HL-60 (cell line): ENCODE results near the gene SLC25A29.
"Not testable (repeated sequence)": the region's sequence is repeated elsewhere in the genome, so short reads cannot be mapped to it uniquely, and the experiment has no call there.

Experiments used
- DNase-seq, 2 experiments: peaks; one replicate each; pipeline ENCODE4 v3.0.0-alpha.2; 2010 to 2020; ENCODE audit warnings: low read depth in 1 of 2, low spot score in 1 of 2
- H3K27ac ChIP-seq: fragments of 250-450 bp; sonication (Bioruptor Pico); replicated peaks from 2 replicates; pipeline ENCODE4 v1.5.1; 2020; ENCODE audit warnings: mild to moderate bottlenecking, moderate library complexity
- H3K27me3 ChIP-seq: fragments of 250-450 bp; sonication (Bioruptor Pico); 2 replicates; pipeline ENCODE4 v1.5.1; 2021; ENCODE audit warnings: mild to moderate bottlenecking, moderate library complexity; ENCODE audit not compliant: insufficient read depth, poor library complexity, severe bottlenecking
- H3K4me3 ChIP-seq: replicated peaks from 2 replicates; pipeline ENCODE4 v1.5.1; 2011; ENCODE audit warnings: mild to moderate bottlenecking, control low read depth, low read length; ENCODE audit not compliant: insufficient read depth
- GABPA ChIP-seq: IDR thresholded peaks from 2 replicates; pipeline ENCODE4 v1.6.1; 2012; ENCODE audit warnings: low read depth
- POLR2AphosphoS5 ChIP-seq: IDR thresholded peaks from 2 replicates; pipeline ENCODE4 v1.6.1; 2012; ENCODE audit warnings: low read depth
- SPI1 ChIP-seq: IDR thresholded peaks from 2 replicates; pipeline ENCODE4 v1.6.1; 2012; ENCODE audit warnings: low read depth, mild to moderate bottlenecking, borderline replicate concordance
- TF ChIP-seq, protein P1 (sequence below): IDR thresholded peaks from one replicate; pipeline ENCODE4 v1.5.1; 2011; ENCODE audit warnings: low read length, control low read depth, inconsistent platforms; ENCODE audit not compliant: insufficient read depth
- TF ChIP-seq, protein P2 (sequence below): IDR thresholded peaks from 2 replicates; pipeline ENCODE4 v1.6.1; 2012; ENCODE audit warnings: low read depth; ENCODE audit not compliant: insufficient replicate concordance

The SLC25A29 gene

DNA sequence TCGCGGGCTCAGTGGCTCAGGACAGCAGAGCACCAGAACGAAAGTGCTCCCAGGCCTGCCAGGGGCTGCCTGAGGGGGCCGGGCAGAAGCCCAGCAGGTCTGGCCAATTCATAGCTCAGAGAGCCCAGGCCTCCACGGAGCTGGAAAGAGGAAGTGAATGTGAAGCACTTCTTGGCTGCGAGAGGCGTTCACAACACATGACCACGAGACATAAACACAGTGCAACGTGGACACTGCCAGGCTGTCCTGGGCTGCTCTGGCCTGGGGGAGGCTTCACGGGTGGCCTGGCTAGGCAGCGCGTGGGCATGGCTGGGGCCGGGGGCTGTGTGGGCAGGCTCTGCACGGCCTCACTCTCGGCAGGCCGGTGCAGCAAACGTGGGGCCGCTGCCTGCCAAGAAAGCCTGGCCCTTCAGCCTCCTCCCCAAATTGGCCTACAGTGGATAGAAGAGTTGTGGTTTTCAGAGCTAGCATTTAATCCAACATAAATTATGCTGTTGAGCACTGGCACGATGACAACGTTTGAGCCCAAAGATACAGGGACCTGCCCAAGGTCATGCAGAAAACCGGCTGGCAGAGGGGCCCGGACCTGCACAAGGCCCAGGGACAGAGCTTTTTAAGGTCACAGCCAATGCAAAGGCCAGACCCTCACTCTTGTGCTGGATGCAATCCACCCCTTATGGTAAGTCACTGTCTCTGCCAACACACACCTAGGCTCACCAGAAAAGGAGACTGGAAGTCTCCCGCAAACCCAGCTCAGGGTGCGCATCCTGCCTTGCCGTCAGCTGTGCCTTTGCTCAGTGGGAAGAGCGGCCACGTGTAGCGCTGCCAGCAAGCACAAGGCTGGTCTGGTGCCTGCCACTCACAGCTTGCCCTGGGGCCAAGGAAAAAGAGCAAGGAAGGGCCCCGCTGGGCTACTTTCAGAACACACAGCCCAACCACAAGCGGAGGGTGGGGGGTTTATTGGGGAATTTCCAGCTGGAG lies 8.6 kb downstream of the SLC25A29 start:
- TF ChIP-seq POLR2AphosphoS5 (peak; percentile 36; the same call in 1 of the 2 replicates), GABPA (no peak), SPI1 (peak; percentile 100)
- TF ChIP-seq, protein P1, sequence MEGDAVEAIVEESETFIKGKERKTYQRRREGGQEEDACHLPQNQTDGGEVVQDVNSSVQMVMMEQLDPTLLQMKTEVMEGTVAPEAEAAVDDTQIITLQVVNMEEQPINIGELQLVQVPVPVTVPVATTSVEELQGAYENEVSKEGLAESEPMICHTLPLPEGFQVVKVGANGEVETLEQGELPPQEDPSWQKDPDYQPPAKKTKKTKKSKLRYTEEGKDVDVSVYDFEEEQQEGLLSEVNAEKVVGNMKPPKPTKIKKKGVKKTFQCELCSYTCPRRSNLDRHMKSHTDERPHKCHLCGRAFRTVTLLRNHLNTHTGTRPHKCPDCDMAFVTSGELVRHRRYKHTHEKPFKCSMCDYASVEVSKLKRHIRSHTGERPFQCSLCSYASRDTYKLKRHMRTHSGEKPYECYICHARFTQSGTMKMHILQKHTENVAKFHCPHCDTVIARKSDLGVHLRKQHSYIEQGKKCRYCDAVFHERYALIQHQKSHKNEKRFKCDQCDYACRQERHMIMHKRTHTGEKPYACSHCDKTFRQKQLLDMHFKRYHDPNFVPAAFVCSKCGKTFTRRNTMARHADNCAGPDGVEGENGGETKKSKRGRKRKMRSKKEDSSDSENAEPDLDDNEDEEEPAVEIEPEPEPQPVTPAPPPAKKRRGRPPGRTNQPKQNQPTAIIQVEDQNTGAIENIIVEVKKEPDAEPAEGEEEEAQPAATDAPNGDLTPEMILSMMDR: no peak
- TF ChIP-seq, protein P2, sequence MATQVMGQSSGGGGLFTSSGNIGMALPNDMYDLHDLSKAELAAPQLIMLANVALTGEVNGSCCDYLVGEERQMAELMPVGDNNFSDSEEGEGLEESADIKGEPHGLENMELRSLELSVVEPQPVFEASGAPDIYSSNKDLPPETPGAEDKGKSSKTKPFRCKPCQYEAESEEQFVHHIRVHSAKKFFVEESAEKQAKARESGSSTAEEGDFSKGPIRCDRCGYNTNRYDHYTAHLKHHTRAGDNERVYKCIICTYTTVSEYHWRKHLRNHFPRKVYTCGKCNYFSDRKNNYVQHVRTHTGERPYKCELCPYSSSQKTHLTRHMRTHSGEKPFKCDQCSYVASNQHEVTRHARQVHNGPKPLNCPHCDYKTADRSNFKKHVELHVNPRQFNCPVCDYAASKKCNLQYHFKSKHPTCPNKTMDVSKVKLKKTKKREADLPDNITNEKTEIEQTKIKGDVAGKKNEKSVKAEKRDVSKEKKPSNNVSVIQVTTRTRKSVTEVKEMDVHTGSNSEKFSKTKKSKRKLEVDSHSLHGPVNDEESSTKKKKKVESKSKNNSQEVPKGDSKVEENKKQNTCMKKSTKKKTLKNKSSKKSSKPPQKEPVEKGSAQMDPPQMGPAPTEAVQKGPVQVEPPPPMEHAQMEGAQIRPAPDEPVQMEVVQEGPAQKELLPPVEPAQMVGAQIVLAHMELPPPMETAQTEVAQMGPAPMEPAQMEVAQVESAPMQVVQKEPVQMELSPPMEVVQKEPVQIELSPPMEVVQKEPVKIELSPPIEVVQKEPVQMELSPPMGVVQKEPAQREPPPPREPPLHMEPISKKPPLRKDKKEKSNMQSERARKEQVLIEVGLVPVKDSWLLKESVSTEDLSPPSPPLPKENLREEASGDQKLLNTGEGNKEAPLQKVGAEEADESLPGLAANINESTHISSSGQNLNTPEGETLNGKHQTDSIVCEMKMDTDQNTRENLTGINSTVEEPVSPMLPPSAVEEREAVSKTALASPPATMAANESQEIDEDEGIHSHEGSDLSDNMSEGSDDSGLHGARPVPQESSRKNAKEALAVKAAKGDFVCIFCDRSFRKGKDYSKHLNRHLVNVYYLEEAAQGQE: no peak
- Histone ChIP-seq H3K4me3 (no peak overlapping the region), H3K27ac (peak overlapping the region; percentile 61), H3K27me3 (no peaks in the 10 kb centered on the region)
- peak; percentile 67 to 89 for DNase-seq

DNA sequence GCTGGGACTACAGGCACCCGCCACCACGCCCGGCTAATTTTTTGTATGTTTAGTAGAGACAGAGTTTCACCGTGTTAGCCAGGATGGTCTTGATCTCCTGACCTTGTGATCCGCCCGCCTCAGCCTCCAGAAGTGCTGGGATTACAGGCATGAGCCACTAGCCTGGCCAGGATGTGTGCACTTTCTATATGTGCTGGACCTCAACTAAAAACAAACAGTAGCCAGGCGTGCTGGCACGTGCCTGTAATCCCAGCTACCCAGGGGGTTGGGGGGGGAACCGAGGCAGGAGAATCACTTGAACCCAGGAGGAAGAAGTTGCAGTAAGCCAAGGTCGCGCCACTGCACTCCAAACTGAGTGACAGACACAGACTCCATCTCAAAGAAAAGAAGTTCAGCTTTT lies 9.5 kb downstream of the SLC25A29 start:
- H3K27me3 ChIP-seq, DNase-seq, H3K4me3 ChIP-seq: not testable (repeated sequence)
- H3K27ac ChIP-seq: peak overlapping the region; percentile 61

DNA sequence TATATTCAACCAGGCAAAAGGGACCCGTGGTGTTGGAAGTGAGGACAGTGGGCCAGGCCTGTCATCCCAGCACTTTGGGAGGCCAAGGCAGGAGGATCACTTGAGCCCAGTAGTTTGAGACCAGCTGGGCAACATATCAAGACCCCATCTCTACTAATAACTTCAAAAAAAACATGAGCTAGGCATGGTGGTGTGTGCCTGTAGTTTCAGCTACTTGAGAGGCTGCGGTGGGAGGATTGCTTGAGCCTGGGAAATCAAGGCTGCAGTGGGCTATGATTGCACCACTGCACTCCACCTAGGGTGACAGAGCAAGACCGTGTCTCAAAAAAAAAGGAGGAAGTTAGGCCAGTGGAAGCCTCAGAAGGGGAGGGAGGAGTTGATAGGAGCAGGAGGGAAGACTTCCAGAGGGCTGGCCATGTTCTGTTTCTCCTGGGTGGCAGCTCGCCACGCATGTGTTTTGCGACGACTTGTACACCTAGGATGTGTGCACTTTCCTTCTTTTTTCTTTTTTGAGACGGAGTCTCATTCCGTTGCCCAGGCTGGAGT lies 10.1 kb downstream of the SLC25A29 start:
- Histone ChIP-seq H3K27me3 (no peaks in the 10 kb centered on the region), H3K4me3 (no peak overlapping the region), H3K27ac (peak overlapping the region; percentile 61)
- DNase-seq: peak; percentile 62 to 85
- peak; percentile 41 for TF ChIP-seq POLR2AphosphoS5
- TF ChIP-seq, protein P2: no peak
- TF ChIP-seq SPI1: peak; percentile 44; the same call in 1 of the 2 replicates

DNA sequence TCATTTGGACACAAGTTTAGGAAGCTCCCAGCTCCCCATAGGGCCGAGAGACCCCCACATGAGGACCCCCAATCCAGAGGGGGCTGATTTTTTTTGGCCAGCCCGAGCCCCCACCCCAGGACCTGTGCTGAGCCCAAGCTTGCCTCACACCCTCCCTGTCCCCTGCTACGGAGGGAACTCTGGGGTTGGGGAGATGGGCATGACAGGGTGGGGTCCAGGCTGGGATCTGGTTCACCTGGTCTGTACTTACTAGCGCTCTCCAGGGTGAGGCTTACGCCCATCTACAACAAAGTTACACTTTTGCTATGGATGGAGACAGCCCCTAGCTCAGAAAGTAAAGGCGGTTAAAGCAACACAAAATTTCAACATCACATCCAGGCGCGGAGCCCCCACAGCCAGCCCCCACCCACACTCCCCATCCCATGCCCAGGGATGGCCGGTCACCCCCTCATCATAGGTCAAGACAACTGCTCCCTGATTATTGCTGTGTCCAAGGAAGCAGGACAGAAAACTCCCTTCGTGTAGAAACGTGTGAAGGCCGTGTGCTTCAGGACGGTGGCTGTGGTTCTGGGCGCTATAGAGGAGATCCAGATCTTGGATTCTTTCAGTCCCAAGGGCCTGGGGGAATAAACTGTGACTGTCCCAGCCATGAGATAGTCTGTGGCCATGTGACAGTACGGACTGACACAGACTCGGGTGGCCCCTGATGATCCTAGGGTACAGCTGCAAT lies 10.7 kb downstream of the SLC25A29 start:
- TF ChIP-seq POLR2AphosphoS5: no peak
- no peak for TF ChIP-seq SPI1
- TF ChIP-seq, protein P2: no peak
- TF ChIP-seq, protein P1: no peak
- Histone ChIP-seq H3K27ac (no peak overlapping the region), H3K27me3 (no peaks in the 10 kb centered on the region), H3K4me3 (no peak overlapping the region)
- no peak for DNase-seq
